GM19238 (cell line): ENCODE results near the gene EIF4E2.

Experiments used
- DNase-seq: peaks from one replicate; pipeline ENCODE4 v3.0.0; 2011; ENCODE audit warnings: low spot score; ENCODE audit not compliant: insufficient read length

The EIF4E2 gene

DNA sequence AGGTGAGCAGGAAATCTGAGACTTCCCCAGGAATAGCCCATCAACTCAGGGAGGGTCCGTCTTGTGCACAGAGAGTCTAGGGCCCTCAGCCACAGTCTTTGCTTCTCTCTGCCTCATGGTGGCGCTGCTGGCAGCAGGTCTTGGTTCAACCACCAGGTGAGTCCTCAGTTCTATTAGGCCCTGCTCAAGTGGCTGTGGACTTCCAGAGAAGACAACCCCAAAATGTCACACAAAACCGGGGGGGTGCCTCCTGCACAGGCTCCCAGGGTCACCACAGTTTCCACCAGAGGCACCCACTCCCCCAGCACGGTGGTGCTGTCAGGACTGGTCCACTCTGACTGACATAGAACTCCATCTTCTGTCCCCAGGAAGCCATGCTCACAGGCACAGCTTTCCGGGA lies 13.4 kb upstream of the EIF4E2 start:
- DNase-seq, result no peak

- DNase-seq, result no peak
Observed at GRCh38 chr2:232537499-232537898, 13.0 kb upstream of the EIF4E2 start.

GRCh38 chr2:232538671-232539070 lies 11.8 kb upstream of the EIF4E2 start:
- no peak for DNase-seq

GRCh38 chr2:232539298-232540231 lies 10.9 kb upstream of the EIF4E2 start, which contains the start of gene CHRNG:
CHRNG (plus strand) TSS chr2:232539692; CDS start chr2:232539748, 56 bp downstream.
- no peak for DNase-seq

DNA sequence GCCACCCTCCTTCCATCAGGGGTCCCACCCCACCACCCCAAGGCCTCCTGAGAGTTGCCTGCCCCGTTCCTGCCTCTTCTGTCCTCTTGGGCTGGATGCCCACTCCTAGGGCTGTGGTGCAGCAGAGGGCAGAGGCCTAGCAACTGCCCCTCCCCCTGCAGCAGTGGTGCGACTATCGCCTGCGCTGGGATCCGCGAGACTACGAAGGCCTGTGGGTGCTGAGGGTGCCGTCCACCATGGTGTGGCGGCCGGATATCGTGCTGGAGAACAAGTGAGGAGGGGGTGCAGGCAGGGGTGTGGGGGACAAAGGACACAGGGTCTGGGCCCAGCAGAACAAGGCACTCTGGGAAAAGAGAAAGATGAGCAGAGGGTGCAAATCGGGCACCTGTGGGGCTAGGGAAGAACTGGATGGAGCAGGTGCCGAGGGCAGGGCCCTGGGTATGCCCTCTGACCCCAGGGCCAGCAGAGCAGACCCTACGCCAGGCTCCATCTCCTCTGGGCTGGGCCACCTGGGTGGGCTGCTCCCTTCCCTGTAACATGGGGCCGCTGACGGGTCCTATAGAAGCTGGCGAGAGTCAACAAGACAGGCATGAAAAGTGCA lies 9.9 kb upstream of the EIF4E2 start:
- no peak for DNase-seq

GRCh38 chr2:232541195-232541960 lies 9.1 kb upstream of the EIF4E2 start:
- no peak for DNase-seq

GRCh38 chr2:232541961-232542714 lies 8.4 kb upstream of the EIF4E2 start:
- DNase-seq, result no peak

DNA sequence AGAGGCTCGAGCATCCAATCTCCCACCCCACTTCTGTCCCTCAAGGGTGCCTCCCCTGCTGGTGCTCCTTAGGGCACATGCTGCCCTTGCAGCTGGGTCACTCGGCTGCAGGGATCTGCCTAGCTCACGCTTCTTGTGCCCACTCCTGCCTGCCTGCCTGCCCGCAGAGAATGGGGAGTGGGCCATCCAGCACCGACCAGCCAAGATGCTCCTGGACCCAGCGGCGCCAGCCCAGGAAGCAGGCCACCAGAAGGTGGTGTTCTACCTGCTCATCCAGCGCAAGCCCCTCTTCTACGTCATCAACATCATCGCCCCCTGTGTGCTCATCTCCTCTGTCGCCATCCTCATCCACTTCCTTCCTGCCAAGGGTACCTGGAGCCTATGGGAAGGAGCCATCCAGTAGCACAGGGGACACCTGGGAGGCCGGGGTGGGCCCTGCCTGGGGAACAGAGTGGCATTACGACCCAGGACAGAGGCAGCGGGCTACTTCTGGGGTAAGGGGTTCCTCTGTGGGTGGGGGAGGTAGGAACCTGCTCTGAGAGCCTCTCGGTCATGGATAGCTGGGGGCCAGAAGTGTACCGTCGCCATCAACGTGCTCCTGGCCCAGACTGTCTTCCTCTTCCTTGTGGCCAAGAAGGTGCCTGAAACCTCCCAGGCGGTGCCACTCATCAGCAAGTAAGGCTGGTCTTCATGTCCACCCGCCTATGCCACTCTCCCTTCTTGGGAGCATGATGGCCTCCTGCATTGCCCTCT lies 7.6 kb upstream of the EIF4E2 start:
- no peak for DNase-seq

- DNase-seq, result no peak
Observed at GRCh38 chr2:232543491-232543890, 7.0 kb upstream of the EIF4E2 start.

DNA sequence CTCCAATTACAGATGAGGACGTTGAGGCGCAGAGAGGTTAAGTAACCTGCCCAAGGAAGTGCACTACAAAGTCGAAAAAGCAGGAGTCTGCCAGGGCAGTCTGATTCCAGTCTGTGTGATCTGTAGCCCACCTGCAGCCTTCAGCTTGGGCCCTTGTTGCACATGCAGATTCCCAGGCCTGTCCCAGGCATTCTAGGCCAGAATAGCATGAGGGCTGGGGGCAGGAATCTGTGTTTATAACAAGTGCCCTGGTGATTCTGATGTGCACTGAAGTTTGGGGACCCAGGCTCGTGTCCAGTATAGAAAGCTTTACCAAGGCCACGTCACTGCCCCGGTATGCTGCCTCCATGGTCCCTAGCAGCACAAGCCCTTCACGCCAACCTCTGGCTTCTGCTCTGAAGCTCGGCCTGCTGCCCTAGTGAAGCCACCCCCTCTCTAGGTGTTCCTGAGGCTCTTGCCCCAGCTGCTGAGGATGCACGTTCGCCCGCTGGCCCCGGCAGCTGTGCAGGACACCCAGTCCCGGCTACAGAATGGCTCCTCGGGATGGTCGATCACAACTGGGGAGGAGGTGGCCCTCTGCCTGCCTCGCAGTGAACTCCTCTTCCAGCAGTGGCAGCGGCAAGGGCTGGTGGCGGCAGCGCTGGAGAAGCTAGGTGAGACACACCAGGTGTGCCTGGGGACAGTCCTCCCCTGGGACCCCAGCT lies 6.4 kb upstream of the EIF4E2 start:
- DNase-seq, result no peak

- no peak for DNase-seq
Observed at GRCh38 chr2:232544674-232545073, 5.8 kb upstream of the EIF4E2 start.

- DNase-seq, result no peak
Observed at GRCh38 chr2:232545511-232546375, 4.7 kb upstream of the EIF4E2 start.

DNA sequence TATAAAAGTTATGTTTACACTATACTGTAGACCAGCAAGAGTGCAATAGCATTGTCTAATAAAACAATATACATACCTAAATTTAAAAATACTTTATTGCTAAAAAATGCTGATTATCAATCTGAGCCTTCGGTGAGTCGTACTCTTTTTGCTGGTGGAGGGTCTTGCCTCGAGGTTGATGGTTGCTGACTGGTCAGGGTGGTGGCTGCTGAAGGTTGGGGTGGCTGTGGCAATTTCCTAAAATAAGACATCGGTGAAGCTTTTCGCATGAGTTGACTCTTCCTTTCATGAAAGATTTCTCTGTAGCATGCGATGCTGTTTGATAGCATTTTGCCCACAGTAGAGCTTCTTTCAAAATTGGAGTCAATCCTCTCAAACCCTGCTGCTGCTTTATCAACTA lies 2.5 kb upstream of the EIF4E2 start:
- no peak for DNase-seq

- no peak for DNase-seq
Observed at GRCh38 chr2:232549655-232550353, 685 bp upstream of the EIF4E2 start.

- DNase-seq, result no peak
Observed at GRCh38 chr2:232551250-232551638, 755 bp downstream of the EIF4E2 start.

GRCh38 chr2:232551776-232552175 lies 1.3 kb downstream of the EIF4E2 start:
- no peak for DNase-seq

DNA sequence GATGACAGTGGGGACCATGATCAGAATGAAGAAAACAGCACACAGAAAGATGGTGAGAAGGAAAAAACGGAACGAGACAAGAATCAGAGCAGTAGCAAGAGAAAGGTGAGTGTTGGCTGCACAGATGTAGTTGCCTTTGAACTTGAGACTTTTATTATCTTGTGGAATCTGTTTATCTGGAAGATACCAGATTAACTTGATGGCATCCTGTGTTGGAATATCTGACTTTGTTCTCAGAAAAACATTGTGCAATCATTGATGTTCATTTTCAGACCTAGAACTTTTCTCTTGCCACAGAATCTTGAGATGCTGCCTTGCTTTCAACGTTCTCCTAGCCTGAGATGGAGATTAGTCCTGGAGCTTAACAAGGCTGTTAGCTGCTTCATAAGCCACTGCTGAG lies 5.9 kb downstream of the EIF4E2 start:
- DNase-seq, result no peak

DNA sequence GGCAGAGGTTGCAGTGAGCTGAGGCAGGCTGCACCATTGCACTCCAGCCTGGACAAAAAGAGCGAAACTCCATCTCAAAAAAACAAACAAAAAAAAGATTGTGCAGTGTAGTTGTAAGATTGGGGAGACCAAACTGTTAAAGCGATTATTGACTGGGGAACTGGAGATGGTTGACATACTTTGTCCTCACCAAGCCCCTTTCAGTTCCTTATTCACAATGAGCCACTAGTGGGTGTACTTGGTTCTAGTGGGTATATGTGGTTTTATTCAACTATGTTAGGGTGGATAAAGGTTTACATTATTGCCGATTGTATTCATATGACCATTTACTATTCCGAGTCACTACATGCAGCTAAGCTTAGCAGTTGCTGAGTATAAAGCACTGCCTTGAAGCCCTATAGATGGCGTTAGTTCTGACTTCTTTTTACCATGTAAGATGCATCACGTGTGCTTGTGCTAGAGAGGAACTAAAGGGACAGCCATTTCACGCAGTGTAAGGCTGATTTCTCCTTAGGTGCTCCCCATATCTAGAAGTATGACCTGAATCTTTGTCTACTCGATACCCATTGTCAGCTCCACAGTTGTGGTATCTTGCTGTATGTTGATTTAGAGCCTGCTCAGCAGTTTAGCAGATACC lies 12.1 kb downstream of the EIF4E2 start:
- DNase-seq, result no peak
